T-helper 2 cell treated with Interferon-gamma antibody and Interleukin-4, amounts not matched to agents 100 ng/mL and 5 ng/mL, for 36 hours (primary cell): Measurements from ENCODE around the gene ETV5. TPM values are rescaled to one million over a fixed set of nuclear protein-coding genes. Genes with fewer than 3 reads are reported as not detected.

Experiments used
- intact Hi-C: fragments of 100-400 bp; cut with micrococcal nuclease; formaldehyde crosslinking; loops from one replicate; pipeline ENCODE4 v1.15.1; 2023
- total RNA-seq: library from RNA; stranded (reverse); gene quantifications from 2 replicates; pipeline ENCODE4 v1.2.3, GENCODE V29; 2022

The ETV5 gene
- total RNA-seq, 1 donor from 2014 or later = 0.16 TPM

GRCh38 chr3:186070133-186070532 is 38.8 kb downstream of the ETV5 start:
- intact Hi-C loops = no loop called here

GRCh38 chr3:186069199-186069598 is 39.7 kb downstream of the ETV5 start:
- intact Hi-C loops = no loop called here

GRCh38 chr3:186068243-186068552 is 40.7 kb downstream of the ETV5 start:
- intact Hi-C loops = no loop called here

GRCh38 chr3:186067360-186068242 is 41.3 kb downstream of the ETV5 start:
- intact Hi-C loops = no loop called here

GRCh38 chr3:186060222-186060621 is 48.7 kb downstream of the ETV5 start:
- intact Hi-C loops = loop anchor here (2.0 kb wide), 1 partner anchor 49 kb away; the partner anchor contains the start of gene ETV5

GRCh38 chr3:186059192-186059591 is 49.7 kb downstream of the ETV5 start:
- intact Hi-C loops = no loop called here

- intact Hi-C loops = no loop called here
Measured at GRCh38 chr3:186058225-186058624, 50.7 kb downstream of the ETV5 start.

- intact Hi-C loops = no loop called here
Measured at GRCh38 chr3:186057594-186057993, 51.3 kb downstream of the ETV5 start.

- intact Hi-C loops = no loop called here
Measured at GRCh38 chr3:186054792-186055352, 54.0 kb downstream of the ETV5 start.

GRCh38 chr3:186053954-186054791 is 54.7 kb downstream of the ETV5 start:
- intact Hi-C loops = no loop called here

GRCh38 chr3:186052096-186052840 is 56.6 kb downstream of the ETV5 start:
- intact Hi-C loops = no loop called here

GRCh38 chr3:186049001-186049400 is 59.9 kb downstream of the ETV5 start:
- intact Hi-C loops = no loop called here

- intact Hi-C loops = no loop called here
Measured at GRCh38 chr3:186048119-186048518, 60.8 kb downstream of the ETV5 start.

GRCh38 chr3:186046838-186047237 is 62.1 kb downstream of the ETV5 start:
- intact Hi-C loops = no loop called here

- intact Hi-C loops = no loop called here
Measured at GRCh38 chr3:186044968-186045367, 63.9 kb downstream of the ETV5 start.

- intact Hi-C loops = no loop called here
Measured at GRCh38 chr3:186044427-186044826, 64.5 kb downstream of the ETV5 start.

GRCh38 chr3:186042521-186043202 is 66.2 kb downstream of the ETV5 start:
- intact Hi-C loops = no loop called here

GRCh38 chr3:186042036-186042435 is 66.9 kb downstream of the ETV5 start:
- intact Hi-C loops = no loop called here

- intact Hi-C loops = no loop called here
Measured at GRCh38 chr3:186038360-186038759, 70.5 kb downstream of the ETV5 start.

- intact Hi-C loops = no loop called here
Measured at GRCh38 chr3:186035277-186035676, 73.6 kb downstream of the ETV5 start.

GRCh38 chr3:186032321-186032720 is 76.6 kb downstream of the ETV5 start:
- intact Hi-C loops = no loop called here
